Esophagus squamous epithelium (tissue), 4 donors: Measurements from ENCODE around the gene ANKRD11.
"Not testable (repeated sequence)": the region's sequence is repeated elsewhere in the genome, so short reads cannot be mapped to it uniquely, and the experiment has no call there.

Source experiments
- CTCF ChIP-seq, 6 experiments: fragments of 450-650 bp in 4 of 6; fragments of 200-600 bp in 2 of 6; sonication (generic) in 2 of 6; IDR thresholded peaks; one replicate each; pipeline ENCODE4 v1.5.1; 2016 to 2019; ENCODE audit warnings: antibody characterized with exemption in 6 of 6, mild to moderate bottlenecking in 4 of 6, moderate library complexity in 4 of 6
- POLR2A ChIP-seq, 4 donors: fragments of 450-650 bp; IDR thresholded peaks; one replicate each; pipeline ENCODE4 v1.6.1; 2017; ENCODE audit warnings: antibody characterized with exemption in 4 of 4, mild to moderate bottlenecking in 4 of 4, moderate library complexity in 3 of 4

- TF ChIP-seq CTCF, POLR2A (IDR thresholded peaks at IDR 0.05): not testable (repeated sequence)
These were observed 35.8 kb downstream of the ANKRD11 start for GRCh38 chr16:89454378-89455125.
